Suprapubic skin (tissue), 3 donors: ENCODE results near the gene TRPV2.

Experiments used
- CTCF ChIP-seq, 2 donors: fragments of 200-600 bp in 1 of 2; fragments of 450-650 bp in 1 of 2; sonication (generic) in 1 of 2; IDR thresholded peaks; one replicate each; pipeline ENCODE4 v1.5.1; 2016 to 2019; ENCODE audit warnings: antibody characterized with exemption in 2 of 2, mild to moderate bottlenecking in 1 of 2, moderate library complexity in 1 of 2
- POLR2AphosphoS5 ChIP-seq, 3 donors: sonication (generic); formaldehyde crosslinking; IDR thresholded peaks; one replicate each; pipeline ENCODE4 v1.6.1; 2017; ENCODE audit warnings: antibody characterized with exemption in 3 of 3

GRCh38 chr17:16391451-16391850 is 23.9 kb upstream of the TRPV2 start:
- TF ChIP-seq CTCF (IDR thresholded peaks at IDR 0.05) (no peak), POLR2AphosphoS5 (IDR thresholded peaks at IDR 0.05) (no peak)
